Limb (tissue), 2 donors: ENCODE measurements around the gene KRR1.
"Not testable (repeated sequence)": the region's sequence is repeated elsewhere in the genome, so short reads cannot be mapped to it uniquely, and the experiment has no call there.

ENCODE experiments used
- DNase-seq, 2 donors: peaks; one replicate each; pipeline ENCODE4 v3.0.0-alpha.2; 2016; ENCODE audit errors: extremely low spot score in 2 of 2

KRR1 gene

GRCh38 chr12:75478116-75478794, 33.2 kb downstream of the KRR1 start:
- no peak for DNase-seq

GRCh38 chr12:75477137-75477536, 34.3 kb downstream of the KRR1 start:
- DNase-seq = no peak

- no peak for DNase-seq
Observed at GRCh38 chr12:75476071-75476470, 35.3 kb downstream of the KRR1 start.

- no peak for DNase-seq
Observed at GRCh38 chr12:75474116-75474515, 37.3 kb downstream of the KRR1 start.

- DNase-seq = no peak
Observed at GRCh38 chr12:75471902-75472890, 39.2 kb downstream of the KRR1 start.

- DNase-seq = no peak
Observed at GRCh38 chr12:75460204-75460603, 51.2 kb downstream of the KRR1 start.

GRCh38 chr12:75459755-75460154, 51.7 kb downstream of the KRR1 start:
- no peak for DNase-seq

- DNase-seq = not testable (repeated sequence)
Observed at GRCh38 chr12:75457866-75458265, 53.5 kb downstream of the KRR1 start.

GRCh38 chr12:75457191-75457590, 54.2 kb downstream of the KRR1 start:
- no peak for DNase-seq

GRCh38 chr12:75455839-75456238, 55.6 kb downstream of the KRR1 start:
- DNase-seq = no peak

GRCh38 chr12:75452675-75453330, 58.6 kb downstream of the KRR1 start:
- DNase-seq = no peak

- no peak for DNase-seq
Observed at GRCh38 chr12:75447691-75448393, 63.6 kb downstream of the KRR1 start.

- DNase-seq = no peak
Observed at GRCh38 chr12:75446857-75447256, 64.6 kb downstream of the KRR1 start.

GRCh38 chr12:75445137-75445507, 66.3 kb downstream of the KRR1 start:
- not testable (repeated sequence) for DNase-seq

- DNase-seq = no peak
Observed at GRCh38 chr12:75444429-75445136, 66.8 kb downstream of the KRR1 start.

GRCh38 chr12:75443709-75444108, 67.7 kb downstream of the KRR1 start:
- DNase-seq = no peak

GRCh38 chr12:75442454-75442853, 69.0 kb downstream of the KRR1 start:
- DNase-seq = not testable (repeated sequence)

- not testable (repeated sequence) for DNase-seq
Observed at GRCh38 chr12:75441687-75442449, 69.5 kb downstream of the KRR1 start.
